ENCODE measurements around the gene FKBP4. TPM values are rescaled to one million over a fixed set of nuclear protein-coding genes. Genes with fewer than 3 reads are reported as not detected.

FKBP4 gene
- total RNA-seq, 4 donors from 2014 or later = 27.7 to 42.4 (median 33.7) TPM

DNA sequence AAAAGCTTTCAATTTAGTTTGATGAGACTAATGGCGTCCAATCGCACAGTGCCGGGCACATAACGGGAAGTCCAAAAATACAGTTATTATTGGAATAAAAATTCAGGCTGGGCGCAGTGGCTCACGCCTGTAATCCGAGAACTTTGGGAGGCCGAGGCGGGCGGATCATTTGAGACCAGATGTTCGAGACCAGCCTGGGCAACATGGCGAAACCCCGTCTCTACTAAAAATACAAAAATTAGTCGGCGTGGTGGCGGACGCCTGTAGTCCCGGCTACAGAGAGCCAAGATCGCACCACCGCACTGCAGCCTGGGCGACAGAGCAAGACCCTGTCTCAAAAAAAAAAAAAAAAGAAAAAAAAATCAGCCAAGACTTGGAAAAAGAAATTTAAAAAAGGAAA lies 1.2 kb upstream of the FKBP4 start:
- TF ChIP-seq CTCF (IDR thresholded peaks at IDR 0.05) (no peak), POLR2A (IDR thresholded peaks at IDR 0.05) (no peak)
- Histone ChIP-seq H3K27me3 (no peaks in the 10 kb centered on the region), H3K9me3 (no peaks in the 10 kb centered on the region), H3K27ac (peak overlapping the region in 1 of 4 donors; percentile 85), H3K4me3 (no peak overlapping the region), H3K36me3 (peaks cover 0 to 11% (median 0%) of the 10 kb centered on the region in 3 donors), H3K4me1 (peaks cover 4 to 18% (median 8%) of the 10 kb centered on the region in 4 donors)
- no peak for DNase-seq

GRCh38 chr12:2794191-2794735 lies 507 bp upstream of the FKBP4 start:
- H3K9me3 ChIP-seq = no peaks in the 10 kb centered on the region
- peaks cover 0 to 18% (median 0%) of the 10 kb centered on the region in 3 donors for H3K36me3 ChIP-seq
- DNase-seq = peak in 2 of 3 donors; percentile 28 to 55
- H3K4me1 ChIP-seq = peaks cover 4 to 18% (median 8%) of the 10 kb centered on the region in 4 donors
- H3K27me3 ChIP-seq = no peaks in the 10 kb centered on the region
- peak overlapping the region; percentile 69 to 97 (median 82) for H3K4me3 ChIP-seq
- TF ChIP-seq CTCF (IDR thresholded peaks at IDR 0.05) = no peak
- no peak for TF ChIP-seq POLR2A (IDR thresholded peaks at IDR 0.05)
- peak overlapping the region; percentile 60 to 91 (median 83) for H3K27ac ChIP-seq

GRCh38 chr12:2795291-2796186 lies 769 bp downstream of the FKBP4 start:
- Histone ChIP-seq H3K27ac (peak overlapping the region; percentile 76 to 91 (median 83)), H3K27me3 (no peaks in the 10 kb centered on the region), H3K36me3 (peaks cover 0 to 31% (median 0%) of the 10 kb centered on the region in 3 donors), H3K4me3 (peak overlapping the region; percentile 69 to 97 (median 82)), H3K9me3 (no peaks in the 10 kb centered on the region), H3K4me1 (peaks cover 4 to 18% (median 8%) of the 10 kb centered on the region in 4 donors)
- TF ChIP-seq CTCF (IDR thresholded peaks at IDR 0.05) (peak in 1 of 6 experiments; percentile 7), POLR2A (IDR thresholded peaks at IDR 0.05) (peak; percentile 36 to 43)
- peak; percentile 81 to 90 (median 88) for DNase-seq

GRCh38 chr12:2796187-2796666 lies 1.5 kb downstream of the FKBP4 start:
- Histone ChIP-seq H3K36me3 (peaks cover 0 to 38% (median 0%) of the 10 kb centered on the region in 3 donors), H3K4me3 (peak overlapping the region; percentile 69 to 97 (median 82)), H3K27ac (peak overlapping the region; percentile 76 to 91 (median 83)), H3K9me3 (no peaks in the 10 kb centered on the region), H3K4me1 (peaks cover 4 to 18% (median 8%) of the 10 kb centered on the region in 4 donors), H3K27me3 (no peaks in the 10 kb centered on the region)
- TF ChIP-seq POLR2A (IDR thresholded peaks at IDR 0.05) (no peak), CTCF (IDR thresholded peaks at IDR 0.05) (peak in 2 of 6 experiments; percentile 15)
- no peak for DNase-seq

- Histone ChIP-seq H3K27me3 (no peaks in the 10 kb centered on the region), H3K9me3 (no peaks in the 10 kb centered on the region), H3K36me3 (peaks cover 0 to 54% (median 0%) of the 10 kb centered on the region in 3 donors), H3K4me3 (no peak overlapping the region), H3K4me1 (peaks cover 4 to 18% (median 8%) of the 10 kb centered on the region in 4 donors), H3K27ac (no peak overlapping the region)
- no peak for TF ChIP-seq POLR2A (IDR thresholded peaks at IDR 0.05)
- no peak for TF ChIP-seq CTCF (IDR thresholded peaks at IDR 0.05)
- no peak for DNase-seq
Measured at GRCh38 chr12:2797721-2798418, 3.1 kb downstream of the FKBP4 start.
